ENCODE measurements around the gene SLC4A9.

- TF ChIP-seq TAF1 (IDR thresholded peaks at IDR 0.05; ENCODE audit: borderline replicate concordance, insufficient read depth, low read length), result no peak
- TF ChIP-seq, protein P1, sequence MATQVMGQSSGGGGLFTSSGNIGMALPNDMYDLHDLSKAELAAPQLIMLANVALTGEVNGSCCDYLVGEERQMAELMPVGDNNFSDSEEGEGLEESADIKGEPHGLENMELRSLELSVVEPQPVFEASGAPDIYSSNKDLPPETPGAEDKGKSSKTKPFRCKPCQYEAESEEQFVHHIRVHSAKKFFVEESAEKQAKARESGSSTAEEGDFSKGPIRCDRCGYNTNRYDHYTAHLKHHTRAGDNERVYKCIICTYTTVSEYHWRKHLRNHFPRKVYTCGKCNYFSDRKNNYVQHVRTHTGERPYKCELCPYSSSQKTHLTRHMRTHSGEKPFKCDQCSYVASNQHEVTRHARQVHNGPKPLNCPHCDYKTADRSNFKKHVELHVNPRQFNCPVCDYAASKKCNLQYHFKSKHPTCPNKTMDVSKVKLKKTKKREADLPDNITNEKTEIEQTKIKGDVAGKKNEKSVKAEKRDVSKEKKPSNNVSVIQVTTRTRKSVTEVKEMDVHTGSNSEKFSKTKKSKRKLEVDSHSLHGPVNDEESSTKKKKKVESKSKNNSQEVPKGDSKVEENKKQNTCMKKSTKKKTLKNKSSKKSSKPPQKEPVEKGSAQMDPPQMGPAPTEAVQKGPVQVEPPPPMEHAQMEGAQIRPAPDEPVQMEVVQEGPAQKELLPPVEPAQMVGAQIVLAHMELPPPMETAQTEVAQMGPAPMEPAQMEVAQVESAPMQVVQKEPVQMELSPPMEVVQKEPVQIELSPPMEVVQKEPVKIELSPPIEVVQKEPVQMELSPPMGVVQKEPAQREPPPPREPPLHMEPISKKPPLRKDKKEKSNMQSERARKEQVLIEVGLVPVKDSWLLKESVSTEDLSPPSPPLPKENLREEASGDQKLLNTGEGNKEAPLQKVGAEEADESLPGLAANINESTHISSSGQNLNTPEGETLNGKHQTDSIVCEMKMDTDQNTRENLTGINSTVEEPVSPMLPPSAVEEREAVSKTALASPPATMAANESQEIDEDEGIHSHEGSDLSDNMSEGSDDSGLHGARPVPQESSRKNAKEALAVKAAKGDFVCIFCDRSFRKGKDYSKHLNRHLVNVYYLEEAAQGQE (IDR thresholded peaks at IDR 0.05; ENCODE audit: insufficient read depth in 1 of 2, low read depth in 2 of 2, low read length in 2 of 2), result no peak
- no peak for TF ChIP-seq POLR2AphosphoS5 (IDR thresholded peaks at IDR 0.05; ENCODE audit: low read depth, low read length)
Observed at GRCh38 chr5:140358738-140359310, 1.2 kb upstream of the SLC4A9 start.
